ENCODE data around the gene FECH.

- TF ChIP-seq MLX (CRISPR knock-in tag; IDR thresholded peaks at IDR 0.05), result no peak
- TF ChIP-seq CTCF (IDR thresholded peaks at IDR 0.05), result no peak
- no peak for TF ChIP-seq SMAD3 (CRISPR knock-in tag; IDR thresholded peaks at IDR 0.05; ENCODE audit: borderline replicate concordance)
- no peak for TF ChIP-seq NR1H2 (CRISPR knock-in tag; IDR thresholded peaks at IDR 0.05)
- no peak for TF ChIP-seq MXD4 (CRISPR knock-in tag; IDR thresholded peaks at IDR 0.05; ENCODE audit: borderline replicate concordance)
- no peak for TF ChIP-seq JUN (CRISPR knock-in tag; IDR thresholded peaks at IDR 0.05)
- no peak for TF ChIP-seq TP53 (CRISPR knock-in tag; IDR thresholded peaks at IDR 0.05)
- no peak for TF ChIP-seq USF2 (CRISPR knock-in tag; IDR thresholded peaks at IDR 0.05)
- TF ChIP-seq NFE2L1 (CRISPR knock-in tag; IDR thresholded peaks at IDR 0.05), result no peak
- TF ChIP-seq NR2C2 (CRISPR knock-in tag; IDR thresholded peaks at IDR 0.05), result no peak
- TF ChIP-seq PRDM15 (CRISPR knock-in tag; IDR thresholded peaks at IDR 0.05), result no peak
- no peak for TF ChIP-seq ZNF263 (CRISPR knock-in tag; IDR thresholded peaks at IDR 0.05; ENCODE audit: low read depth)
Measured at GRCh38 chr18:57555134-57555533, 31.4 kb downstream of the FECH start.
